G401.6 (cell line): ENCODE data around the gene FOXC1.
A peak's percentile ranks its signal among the peaks of the same experiment; 100 is the strongest.

Experiments
- FAIRE-seq: peaks from 2 replicates; lab custom pipeline; 2012; peaks lifted over from hg19 to GRCh38; lab: Jason Lieb, UNC

FOXC1 gene

GRCh38 chr6:1584996-1585668, 24.6 kb upstream of the FOXC1 start:
- FAIRE-seq = no peak

GRCh38 chr6:1585669-1586049, 24.1 kb upstream of the FOXC1 start:
- no peak for FAIRE-seq

DNA sequence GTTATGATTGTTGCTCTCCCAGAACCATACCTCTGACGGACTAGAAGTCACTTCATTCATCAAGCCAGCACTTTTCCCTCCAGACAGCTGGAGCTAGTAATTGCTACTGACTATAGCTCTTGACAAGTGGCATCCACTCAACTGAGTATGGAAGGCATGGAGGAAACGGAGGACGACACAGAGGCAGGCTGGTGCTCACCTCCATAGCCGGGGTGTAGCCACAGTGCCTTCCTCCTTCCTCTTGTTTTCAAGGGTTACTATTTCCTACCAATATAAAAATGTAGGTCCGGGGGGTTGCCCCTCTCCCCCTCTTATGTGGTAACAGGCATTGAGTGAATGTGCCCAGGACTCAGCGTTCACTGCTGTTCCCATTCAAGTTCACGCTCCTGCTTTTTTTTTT, 23.5 kb upstream of the FOXC1 start:
- FAIRE-seq = no peak

DNA sequence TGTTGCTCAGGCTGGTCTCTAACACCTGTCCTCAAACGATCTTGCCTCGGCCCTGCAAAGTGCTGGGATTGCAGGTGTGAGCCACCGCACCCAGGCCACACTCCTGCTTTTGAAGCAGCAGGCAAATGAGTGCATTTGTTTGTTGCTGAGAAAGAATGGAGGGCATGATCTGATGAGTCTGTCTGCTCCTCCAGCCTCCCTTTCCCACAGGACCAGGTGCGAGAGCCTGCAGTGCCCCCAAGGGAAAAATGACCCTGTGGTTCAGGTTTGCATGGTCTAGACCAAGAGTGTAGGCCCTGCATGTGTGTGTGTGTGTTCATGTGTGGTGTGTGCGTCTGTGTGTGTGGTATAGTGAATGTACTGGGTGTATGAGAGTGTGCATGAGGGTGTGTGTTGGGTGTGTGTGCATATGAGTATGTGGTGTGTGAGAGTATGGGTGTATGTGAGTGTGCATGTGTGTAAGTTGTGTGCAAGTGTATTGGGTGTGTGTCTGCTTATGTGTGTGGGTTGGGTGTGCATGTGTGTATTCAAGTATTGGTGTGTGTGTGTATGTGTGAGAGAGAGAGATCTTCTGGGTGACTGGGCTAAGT, 22.8 kb upstream of the FOXC1 start:
- no peak for FAIRE-seq

DNA sequence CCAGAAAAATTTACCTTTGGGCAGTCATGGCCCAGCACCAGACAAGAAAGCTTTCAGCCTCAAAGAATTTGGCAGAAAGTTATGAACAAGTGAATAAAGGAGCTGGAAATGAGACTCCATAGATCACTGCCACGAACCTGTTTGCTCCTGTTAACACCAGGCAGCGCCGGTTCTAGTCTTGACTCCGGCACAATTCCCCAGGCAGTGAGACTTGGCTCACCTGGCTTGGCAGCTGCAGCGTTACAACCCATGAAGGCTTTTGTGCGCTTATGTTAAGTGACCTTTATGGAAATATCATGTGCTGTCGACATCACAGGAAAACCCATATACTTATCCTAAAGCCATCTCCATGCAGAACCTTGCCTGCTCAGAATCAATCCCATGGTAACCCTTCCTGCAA, 22.2 kb upstream of the FOXC1 start:
- FAIRE-seq = no peak

GRCh38 chr6:1587977-1588376, 21.7 kb upstream of the FOXC1 start:
- FAIRE-seq = no peak

DNA sequence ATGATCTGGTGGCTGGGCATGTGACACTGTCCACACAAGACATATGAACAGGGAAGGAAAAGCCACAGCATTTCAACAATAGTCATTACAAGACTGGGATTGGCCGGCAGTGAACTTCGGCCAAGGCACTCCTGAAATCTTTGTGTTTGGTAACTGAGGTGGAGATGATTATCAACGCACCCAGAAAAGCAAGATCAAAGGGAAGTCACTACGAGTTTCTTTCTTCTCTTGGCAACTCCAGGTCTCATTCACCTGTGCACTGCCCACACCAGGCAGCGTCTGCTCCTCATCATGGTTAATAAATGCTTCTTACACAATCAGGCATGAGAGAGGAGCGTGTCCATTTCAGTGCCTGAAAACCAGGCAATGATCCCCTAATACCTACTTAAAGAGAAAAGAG, 20.5 kb upstream of the FOXC1 start:
- FAIRE-seq = no peak

GRCh38 chr6:1590580-1590979, 19.1 kb upstream of the FOXC1 start:
- FAIRE-seq = no peak

DNA sequence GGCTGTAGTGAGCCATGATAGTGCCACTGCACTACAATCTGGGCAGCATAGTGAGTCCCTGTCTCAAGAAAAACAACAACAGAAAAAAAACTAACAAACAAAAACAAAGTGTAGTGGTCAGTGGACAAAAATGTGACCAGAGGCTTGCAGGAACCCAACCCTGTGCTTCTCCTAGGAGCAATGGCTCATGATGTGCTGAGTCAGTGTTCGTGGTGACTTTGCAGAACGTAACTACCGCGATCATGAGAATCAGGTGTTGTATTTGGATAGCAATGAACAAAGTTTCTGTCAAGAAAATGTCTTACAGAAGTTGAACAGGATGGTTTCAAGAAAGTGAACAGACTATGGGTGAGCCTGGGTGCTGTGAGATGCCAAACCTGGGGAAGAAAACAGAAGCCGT, 18.5 kb upstream of the FOXC1 start:
- FAIRE-seq = no peak

- no peak for FAIRE-seq
Observed at GRCh38 chr6:1591926-1592325, 17.8 kb upstream of the FOXC1 start.

- FAIRE-seq = no peak
Observed at GRCh38 chr6:1592852-1593251, 16.9 kb upstream of the FOXC1 start.

- no peak for FAIRE-seq
Observed at GRCh38 chr6:1593286-1593957, 16.3 kb upstream of the FOXC1 start.

DNA sequence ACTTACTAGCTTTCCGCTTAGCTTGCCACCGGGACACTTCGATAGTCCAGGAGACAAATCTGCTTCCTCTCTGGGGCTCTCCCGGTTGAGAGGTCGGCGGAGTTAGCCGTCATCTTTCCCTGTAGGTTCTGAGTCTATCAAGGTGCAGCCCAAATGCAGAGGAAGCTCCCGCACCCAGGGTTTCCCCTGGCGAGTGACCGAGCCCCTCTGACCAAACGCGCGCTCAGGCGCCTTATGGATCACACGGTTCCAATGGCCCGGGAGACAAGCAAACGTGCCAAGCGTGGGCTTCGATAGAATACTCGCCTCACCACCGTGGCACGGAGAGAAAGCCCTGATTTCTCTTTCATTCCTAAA, 15.8 kb upstream of the FOXC1 start:
- FAIRE-seq = no peak

DNA sequence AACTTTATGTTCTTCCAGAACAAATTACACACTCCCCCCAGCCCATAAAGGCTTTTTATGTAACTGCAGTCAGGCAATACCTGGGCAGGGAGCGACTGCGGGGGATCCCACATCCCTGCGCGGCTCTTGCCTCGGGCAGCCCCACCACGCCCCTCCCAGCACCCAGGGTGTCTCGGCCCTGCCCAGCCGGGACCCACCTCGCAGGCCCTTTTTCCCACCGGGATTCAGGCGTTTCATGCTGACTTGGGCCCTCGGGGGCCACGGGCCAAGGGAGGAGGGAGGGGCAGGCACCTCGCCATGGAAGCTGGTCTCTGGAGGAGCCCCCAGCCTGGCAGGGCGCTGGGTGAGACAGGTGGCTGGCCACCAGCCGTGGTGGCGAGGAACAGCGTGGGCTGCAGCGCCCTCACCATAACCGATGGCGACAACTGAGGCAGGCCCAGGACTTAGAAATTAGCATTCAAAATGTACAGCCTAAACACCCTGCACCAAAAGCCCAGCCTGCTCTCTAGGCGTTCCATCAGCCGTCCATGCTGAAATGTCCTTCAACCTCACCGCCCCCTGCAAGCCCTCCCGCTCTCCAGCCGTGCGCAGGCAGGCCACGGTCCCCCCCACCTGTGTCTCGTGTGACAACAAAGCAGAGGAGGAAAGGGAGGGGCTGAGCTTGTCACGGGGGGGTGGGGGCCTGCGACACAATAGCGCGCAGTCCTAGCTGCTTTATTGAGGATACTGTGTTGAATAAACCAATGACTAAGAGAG, 15.1 kb upstream of the FOXC1 start:
- FAIRE-seq = no peak

GRCh38 chr6:1595271-1596087, 14.2 kb upstream of the FOXC1 start:
- FAIRE-seq = no peak

DNA sequence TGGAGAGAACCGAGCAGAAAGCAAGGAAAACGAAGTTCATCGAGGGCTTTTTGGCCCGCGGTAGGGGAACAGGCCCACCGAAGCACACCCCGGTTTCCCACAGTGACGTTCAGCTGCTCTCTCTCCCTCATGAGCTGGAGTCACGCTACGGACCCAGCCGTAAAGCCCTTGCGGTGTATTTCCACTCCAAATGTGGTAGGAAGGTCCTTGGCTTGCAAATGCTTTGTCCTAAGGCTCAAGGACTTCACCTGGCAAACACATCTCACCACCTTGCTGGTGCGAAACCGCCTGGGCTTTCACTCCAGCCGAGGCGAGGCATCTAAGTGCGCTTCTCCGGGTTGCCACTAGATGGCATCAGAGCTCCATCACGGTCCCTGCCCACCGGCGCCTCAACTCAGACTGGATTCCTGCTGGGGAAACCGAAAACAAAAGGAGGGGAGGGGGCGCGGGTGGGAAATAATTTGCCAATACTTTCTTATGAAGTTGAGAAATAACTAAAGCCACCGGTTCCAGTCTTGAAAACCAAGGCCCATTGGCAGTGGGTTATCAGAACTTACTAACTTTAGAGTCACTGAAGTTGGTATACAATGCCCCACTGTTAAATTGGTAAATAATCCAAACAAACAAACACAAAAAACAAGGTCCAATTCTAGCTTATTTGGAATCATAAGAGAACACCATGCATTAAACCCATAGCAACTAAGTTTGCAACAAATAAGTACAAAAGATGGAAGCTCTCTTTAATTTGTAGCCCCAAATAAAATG, 13.4 kb upstream of the FOXC1 start:
- peak; percentile 46 for FAIRE-seq

DNA sequence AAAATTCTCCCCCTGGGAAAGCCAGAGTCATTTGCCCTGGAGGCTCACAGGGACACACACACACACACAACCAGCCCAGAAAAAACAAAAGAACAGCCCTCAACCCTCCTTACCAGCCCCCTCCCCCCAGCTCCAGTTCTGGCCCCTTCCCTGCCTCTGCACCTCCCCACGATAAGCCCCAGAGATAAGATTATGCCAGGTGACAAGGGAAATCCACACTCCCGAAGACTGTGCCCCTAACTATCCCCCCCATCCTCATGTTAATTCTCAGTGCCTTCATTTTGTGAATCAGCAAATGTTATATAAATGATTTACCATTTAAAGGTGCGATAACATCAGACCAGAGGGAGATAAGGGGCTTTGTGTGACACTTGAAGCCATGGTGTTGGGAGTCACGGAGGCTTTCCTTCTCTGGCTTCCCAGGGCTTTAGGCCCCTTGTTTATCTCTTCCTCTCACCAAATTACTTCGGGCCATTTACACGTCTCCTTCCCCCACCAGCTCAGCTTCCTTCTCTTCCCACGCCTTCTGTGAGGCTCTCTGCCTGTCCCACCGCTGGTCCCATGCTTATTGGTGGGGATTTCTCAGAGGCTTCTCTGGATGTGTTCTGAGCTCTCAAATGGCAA, 12.5 kb upstream of the FOXC1 start:
- no peak for FAIRE-seq

DNA sequence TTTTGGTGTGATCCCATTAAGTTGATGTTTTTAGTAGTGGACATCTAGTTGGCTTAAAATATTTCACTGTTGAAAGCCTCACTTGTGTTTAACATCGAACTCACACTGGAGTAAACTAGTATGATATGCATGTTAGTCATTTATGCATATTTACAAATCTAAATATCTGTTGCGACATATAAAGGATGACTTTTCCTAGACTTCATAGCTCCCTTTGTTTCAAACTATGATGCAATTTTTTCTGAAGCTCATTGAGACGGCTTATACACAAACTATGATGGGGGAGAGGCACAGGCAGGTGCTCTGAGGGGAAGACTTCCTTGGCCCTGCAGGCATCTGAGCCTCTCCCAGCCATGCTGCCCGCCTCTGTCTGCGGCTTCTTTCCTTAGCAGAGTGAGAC, 11.8 kb upstream of the FOXC1 start:
- no peak for FAIRE-seq

GRCh38 chr6:1598433-1598832, 11.3 kb upstream of the FOXC1 start:
- FAIRE-seq = no peak

DNA sequence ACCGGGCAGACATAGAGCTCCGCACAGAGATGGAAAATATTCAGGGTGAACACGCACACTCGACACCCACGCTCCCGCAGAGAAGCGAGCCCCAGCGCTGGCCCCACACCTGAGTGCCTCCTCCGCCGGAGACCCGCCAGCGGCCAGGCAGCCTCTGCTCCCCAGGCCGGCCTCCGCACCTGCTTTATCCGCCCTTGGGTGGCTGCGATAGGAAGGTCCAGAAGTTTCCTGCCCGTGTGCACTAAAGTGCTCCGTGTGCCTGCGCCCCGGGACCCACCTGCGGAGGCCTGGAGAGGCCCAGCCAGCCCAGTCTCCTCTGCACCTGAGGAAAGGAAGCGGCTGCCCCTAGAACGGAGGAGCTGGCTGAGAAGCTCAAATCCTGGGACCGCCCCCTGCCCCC, 10.8 kb upstream of the FOXC1 start:
- FAIRE-seq = no peak

DNA sequence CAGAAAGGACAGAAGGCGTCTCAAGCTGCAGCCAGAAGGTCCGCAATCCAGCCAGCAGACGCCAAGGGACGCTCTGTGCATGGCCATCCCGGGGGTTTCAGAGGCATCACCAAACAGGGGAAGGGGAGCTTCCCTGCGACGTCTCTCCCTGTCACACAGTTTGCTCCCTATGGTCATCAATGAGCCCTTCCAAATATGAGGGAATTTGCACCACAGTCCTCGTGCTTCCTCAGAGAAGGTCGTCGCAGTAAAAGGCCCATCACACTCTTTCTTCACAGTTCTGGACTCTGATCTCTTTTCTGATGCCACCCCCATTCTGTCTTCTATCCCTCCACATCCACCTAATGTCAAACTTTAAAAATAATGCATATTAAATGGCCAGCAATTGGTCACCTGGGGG, 10.2 kb upstream of the FOXC1 start:
- no peak for FAIRE-seq
